MM.1S (cell line): ENCODE results near the gene MTCL1.

Source experiments
- EZH2phosphoT487 ChIP-seq: fragments of 300-600 bp; sonication (generic); IDR thresholded peaks from 2 replicates; pipeline ENCODE4 v1.6.1; 2018; ENCODE audit warnings: antibody characterized with exemption, low read length
- TF ChIP-seq, protein P1 (sequence below): fragments of 300-600 bp; sonication (generic); IDR thresholded peaks from 2 replicates; pipeline ENCODE4 v1.5.1; 2016; ENCODE audit warnings: antibody characterized with exemption, low read length, mixed read lengths

DNA sequence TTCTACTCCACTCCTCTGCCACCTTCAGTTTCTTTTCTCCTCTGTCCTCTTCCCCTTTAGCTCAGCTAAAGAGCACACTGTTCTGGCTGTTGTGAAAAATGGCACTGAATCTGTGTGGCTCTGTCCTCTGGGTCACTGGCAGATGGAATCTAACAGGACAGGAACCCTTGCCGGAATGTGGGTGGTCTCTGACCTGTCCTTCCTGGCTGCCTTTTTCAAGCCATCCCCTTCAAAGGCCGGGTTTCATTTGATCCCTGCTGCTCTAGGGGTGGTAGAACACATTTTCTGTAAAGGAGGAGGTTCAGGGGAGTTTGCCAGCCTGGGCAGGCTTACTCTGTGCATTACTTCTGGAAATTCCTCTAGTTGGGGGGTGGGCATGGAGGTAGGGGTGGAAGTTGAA, 29.9 kb downstream of the MTCL1 start:
- TF ChIP-seq, protein P1, sequence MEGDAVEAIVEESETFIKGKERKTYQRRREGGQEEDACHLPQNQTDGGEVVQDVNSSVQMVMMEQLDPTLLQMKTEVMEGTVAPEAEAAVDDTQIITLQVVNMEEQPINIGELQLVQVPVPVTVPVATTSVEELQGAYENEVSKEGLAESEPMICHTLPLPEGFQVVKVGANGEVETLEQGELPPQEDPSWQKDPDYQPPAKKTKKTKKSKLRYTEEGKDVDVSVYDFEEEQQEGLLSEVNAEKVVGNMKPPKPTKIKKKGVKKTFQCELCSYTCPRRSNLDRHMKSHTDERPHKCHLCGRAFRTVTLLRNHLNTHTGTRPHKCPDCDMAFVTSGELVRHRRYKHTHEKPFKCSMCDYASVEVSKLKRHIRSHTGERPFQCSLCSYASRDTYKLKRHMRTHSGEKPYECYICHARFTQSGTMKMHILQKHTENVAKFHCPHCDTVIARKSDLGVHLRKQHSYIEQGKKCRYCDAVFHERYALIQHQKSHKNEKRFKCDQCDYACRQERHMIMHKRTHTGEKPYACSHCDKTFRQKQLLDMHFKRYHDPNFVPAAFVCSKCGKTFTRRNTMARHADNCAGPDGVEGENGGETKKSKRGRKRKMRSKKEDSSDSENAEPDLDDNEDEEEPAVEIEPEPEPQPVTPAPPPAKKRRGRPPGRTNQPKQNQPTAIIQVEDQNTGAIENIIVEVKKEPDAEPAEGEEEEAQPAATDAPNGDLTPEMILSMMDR, result no peak
- no peak for TF ChIP-seq EZH2phosphoT487
